ENCODE results near the gene LAIR1. TPM values are rescaled to one million over a fixed set of nuclear protein-coding genes. Genes with fewer than 3 reads are reported as not detected.

Gene LAIR1
- polyA plus RNA-seq, 1 donor (not counting 4 experiments of a cell fraction or from before 2014, with no cell fraction given): not detected

- FAIRE-seq: no peak
- H3K36me3 ChIP-seq (ENCODE audit: control insufficient read depth in 2 of 2, extremely low read depth in 1 of 2, insufficient read depth in 2 of 2, low read length in 2 of 2): no peaks in the 10 kb centered on the region
- dilution Hi-C loops (cut with MboI; ENCODE audit: extremely low pct_ligation_motif_present, low sequenced_read_pairs): no loop called here
- no peak overlapping the region for H3K9ac ChIP-seq (ENCODE audit: control insufficient read depth, extremely low read depth, insufficient read depth, low read length)
- DNase-seq (ENCODE audit: low read depth, low spot score): no peak
- no peak for TF ChIP-seq EZH2 (IDR thresholded peaks at IDR 0.05; ENCODE audit: low read length)
- TF ChIP-seq, protein P1, sequence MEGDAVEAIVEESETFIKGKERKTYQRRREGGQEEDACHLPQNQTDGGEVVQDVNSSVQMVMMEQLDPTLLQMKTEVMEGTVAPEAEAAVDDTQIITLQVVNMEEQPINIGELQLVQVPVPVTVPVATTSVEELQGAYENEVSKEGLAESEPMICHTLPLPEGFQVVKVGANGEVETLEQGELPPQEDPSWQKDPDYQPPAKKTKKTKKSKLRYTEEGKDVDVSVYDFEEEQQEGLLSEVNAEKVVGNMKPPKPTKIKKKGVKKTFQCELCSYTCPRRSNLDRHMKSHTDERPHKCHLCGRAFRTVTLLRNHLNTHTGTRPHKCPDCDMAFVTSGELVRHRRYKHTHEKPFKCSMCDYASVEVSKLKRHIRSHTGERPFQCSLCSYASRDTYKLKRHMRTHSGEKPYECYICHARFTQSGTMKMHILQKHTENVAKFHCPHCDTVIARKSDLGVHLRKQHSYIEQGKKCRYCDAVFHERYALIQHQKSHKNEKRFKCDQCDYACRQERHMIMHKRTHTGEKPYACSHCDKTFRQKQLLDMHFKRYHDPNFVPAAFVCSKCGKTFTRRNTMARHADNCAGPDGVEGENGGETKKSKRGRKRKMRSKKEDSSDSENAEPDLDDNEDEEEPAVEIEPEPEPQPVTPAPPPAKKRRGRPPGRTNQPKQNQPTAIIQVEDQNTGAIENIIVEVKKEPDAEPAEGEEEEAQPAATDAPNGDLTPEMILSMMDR (optimal IDR thresholded peaks at IDR 0.05 in 1 of 3, IDR thresholded peaks at IDR 0.05 in 1 of 3, conservative IDR thresholded peaks at IDR 0.05 in 1 of 3; ENCODE audit: extremely low read depth in 1 of 3, insufficient read depth in 2 of 3, low read length in 3 of 3): no peak
- H3K79me2 ChIP-seq (ENCODE audit: control insufficient read depth, insufficient read depth, low read length): no peaks in the 10 kb centered on the region
- no peaks in the 10 kb centered on the region for H3K4me1 ChIP-seq (ENCODE audit: control insufficient read depth, extremely low read depth, insufficient read depth, low read length)
- H3K4me3 ChIP-seq (ENCODE audit: control insufficient read depth in 2 of 3, extremely low read depth in 1 of 3, insufficient read depth in 2 of 3, low read depth in 1 of 3, low read length in 3 of 3): no peak overlapping the region
- H2AFZ ChIP-seq (ENCODE audit: control insufficient read depth, low read length): no peak overlapping the region
- H3K27ac ChIP-seq (ENCODE audit: control insufficient read depth, insufficient read depth, low read length): no peak overlapping the region
- H4K20me1 ChIP-seq (ENCODE audit: control insufficient read depth, extremely low read depth, insufficient read depth, low read length): no peaks in the 10 kb centered on the region
- H3K4me2 ChIP-seq (ENCODE audit: control insufficient read depth, extremely low read depth, insufficient read depth, low read depth, low read length): no peak overlapping the region
- H3K27me3 ChIP-seq (ENCODE audit: control insufficient read depth, extremely low read depth, insufficient read depth, low read length): no peaks in the 10 kb centered on the region
- H3K9me3 ChIP-seq (ENCODE audit: control insufficient read depth, low read depth, low read length): no peaks in the 10 kb centered on the region
- H3K9me1 ChIP-seq (ENCODE audit: control insufficient read depth, extremely low read depth, insufficient read depth, low read length): no peaks in the 10 kb centered on the region
These were observed 8.2 kb downstream of the LAIR1 start for GRCh38 chr19:54356444-54357056.

GRCh38 chr19:54355675-54356074, 9.1 kb downstream of the LAIR1 start:
- no peak overlapping the region for H2AFZ ChIP-seq (ENCODE audit: control insufficient read depth, low read length)
- DNase-seq (ENCODE audit: low read depth, low spot score) (no peak), FAIRE-seq (no peak)
- dilution Hi-C loops (cut with MboI; ENCODE audit: extremely low pct_ligation_motif_present, low sequenced_read_pairs): no loop called here
- no peak overlapping the region for H3K4me3 ChIP-seq (ENCODE audit: control insufficient read depth in 2 of 3, extremely low read depth in 1 of 3, insufficient read depth in 2 of 3, low read depth in 1 of 3, low read length in 3 of 3)
- H3K4me1 ChIP-seq (ENCODE audit: control insufficient read depth, extremely low read depth, insufficient read depth, low read length): no peaks in the 10 kb centered on the region
- H3K79me2 ChIP-seq (ENCODE audit: control insufficient read depth, insufficient read depth, low read length): no peaks in the 10 kb centered on the region
- H4K20me1 ChIP-seq (ENCODE audit: control insufficient read depth, extremely low read depth, insufficient read depth, low read length): no peaks in the 10 kb centered on the region
- H3K36me3 ChIP-seq (ENCODE audit: control insufficient read depth in 2 of 2, extremely low read depth in 1 of 2, insufficient read depth in 2 of 2, low read length in 2 of 2): no peaks in the 10 kb centered on the region
- no peak overlapping the region for H3K27ac ChIP-seq (ENCODE audit: control insufficient read depth, insufficient read depth, low read length)
- H3K4me2 ChIP-seq (ENCODE audit: control insufficient read depth, extremely low read depth, insufficient read depth, low read depth, low read length): no peak overlapping the region
- no peaks in the 10 kb centered on the region for H3K27me3 ChIP-seq (ENCODE audit: control insufficient read depth, extremely low read depth, insufficient read depth, low read length)
- no peak overlapping the region for H3K9ac ChIP-seq (ENCODE audit: control insufficient read depth, extremely low read depth, insufficient read depth, low read length)
- H3K9me3 ChIP-seq (ENCODE audit: control insufficient read depth, low read depth, low read length): no peaks in the 10 kb centered on the region
- TF ChIP-seq EZH2 (IDR thresholded peaks at IDR 0.05; ENCODE audit: low read length): no peak
- H3K9me1 ChIP-seq (ENCODE audit: control insufficient read depth, extremely low read depth, insufficient read depth, low read length): no peaks in the 10 kb centered on the region

DNA sequence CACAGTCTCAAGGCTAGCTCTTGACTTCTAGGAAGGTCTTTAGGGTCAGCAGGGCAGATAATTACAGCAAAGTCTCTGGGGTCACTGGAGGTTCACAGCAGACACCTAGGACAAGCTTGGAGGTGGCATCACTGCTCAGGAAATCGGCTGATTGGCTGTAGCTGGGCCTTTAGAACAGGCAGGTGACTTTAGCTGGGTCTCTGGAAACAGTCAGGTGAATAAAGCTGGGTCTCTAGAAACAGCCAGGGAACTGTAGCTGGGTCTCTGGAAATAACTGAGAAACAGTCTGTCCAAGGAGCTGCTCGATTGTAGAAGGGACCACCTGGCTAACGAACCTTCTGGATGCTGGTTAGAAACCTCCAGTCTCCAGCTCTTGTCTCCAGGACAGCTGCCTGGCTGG, 10.0 kb downstream of the LAIR1 start:
- dilution Hi-C loops (cut with MboI; ENCODE audit: extremely low pct_ligation_motif_present, low sequenced_read_pairs): no loop called here
- FAIRE-seq: no peak

More for the DNA sequence above, 10.0 kb downstream of the LAIR1 start:
- H3K36me3 ChIP-seq (ENCODE audit: control insufficient read depth in 2 of 2, extremely low read depth in 1 of 2, insufficient read depth in 2 of 2, low read length in 2 of 2): no peaks in the 10 kb centered on the region
- H4K20me1 ChIP-seq (ENCODE audit: control insufficient read depth, extremely low read depth, insufficient read depth, low read length): no peaks in the 10 kb centered on the region
- H3K79me2 ChIP-seq (ENCODE audit: control insufficient read depth, insufficient read depth, low read length): no peaks in the 10 kb centered on the region
- no peaks in the 10 kb centered on the region for H3K9me1 ChIP-seq (ENCODE audit: control insufficient read depth, extremely low read depth, insufficient read depth, low read length)
- DNase-seq (ENCODE audit: low read depth, low spot score): no peak
- no peaks in the 10 kb centered on the region for H3K27me3 ChIP-seq (ENCODE audit: control insufficient read depth, extremely low read depth, insufficient read depth, low read length)
- no peak overlapping the region for H3K4me2 ChIP-seq (ENCODE audit: control insufficient read depth, extremely low read depth, insufficient read depth, low read depth, low read length)
- H3K4me1 ChIP-seq (ENCODE audit: control insufficient read depth, extremely low read depth, insufficient read depth, low read length): no peaks in the 10 kb centered on the region
- H3K4me3 ChIP-seq (ENCODE audit: control insufficient read depth in 2 of 3, extremely low read depth in 1 of 3, insufficient read depth in 2 of 3, low read depth in 1 of 3, low read length in 3 of 3): no peak overlapping the region
- no peaks in the 10 kb centered on the region for H3K9me3 ChIP-seq (ENCODE audit: control insufficient read depth, low read depth, low read length)
- H2AFZ ChIP-seq (ENCODE audit: control insufficient read depth, low read length): no peak overlapping the region
- no peak overlapping the region for H3K27ac ChIP-seq (ENCODE audit: control insufficient read depth, insufficient read depth, low read length)
- no peak overlapping the region for H3K9ac ChIP-seq (ENCODE audit: control insufficient read depth, extremely low read depth, insufficient read depth, low read length)
- TF ChIP-seq, protein P1 (optimal IDR thresholded peaks at IDR 0.05 in 1 of 3, IDR thresholded peaks at IDR 0.05 in 1 of 3, conservative IDR thresholded peaks at IDR 0.05 in 1 of 3; ENCODE audit: extremely low read depth in 1 of 3, insufficient read depth in 2 of 3, low read length in 3 of 3): no peak
- no peak for TF ChIP-seq EZH2 (IDR thresholded peaks at IDR 0.05; ENCODE audit: low read length)
